Colonic mucosa (tissue), 4 donors: Measurements from ENCODE around the gene BSPRY. TPM values are rescaled to one million over a fixed set of nuclear protein-coding genes. Genes with fewer than 3 reads are reported as not detected.

Experiments used
- DNase-seq: peaks from one replicate; pipeline ENCODE4 v3.0.0-alpha.2; 2020
- H3K27ac ChIP-seq: fragments of 200-600 bp; one replicate; pipeline ENCODE4 v1.8.0; 2021
- H3K27me3 ChIP-seq: fragments of 200-600 bp; one replicate; pipeline ENCODE4 v1.8.0; 2021
- H3K36me3 ChIP-seq: fragments of 200-600 bp; one replicate; pipeline ENCODE4 v1.8.0; 2021
- H3K4me1 ChIP-seq: fragments of 200-600 bp; one replicate; pipeline ENCODE4 v1.8.0; 2021; ENCODE audit warnings: mild to moderate bottlenecking
- H3K4me3 ChIP-seq: fragments of 200-600 bp; one replicate; pipeline ENCODE4 v1.8.0; 2021
- H3K9ac ChIP-seq, 2 donors: one replicate each; pipeline ENCODE4 v1.7.0; 2013; ENCODE audit warnings: control low read depth in 2 of 2, low read depth in 2 of 2, low read length in 2 of 2
- H3K9me3 ChIP-seq: fragments of 200-600 bp; one replicate; pipeline ENCODE4 v1.8.0; 2021
- CTCF ChIP-seq: fragments of 200-600 bp; IDR thresholded peaks from one replicate; pipeline ENCODE4 v1.8.0; 2022; ENCODE audit warnings: antibody characterized with exemption, mild to moderate bottlenecking
- intact Hi-C: fragments of 100-400 bp; cut with DNase I; formaldehyde crosslinking; loops from one replicate; pipeline ENCODE4 v1.14.1; 2022
- total RNA-seq, 2 donors: library from RNA; stranded (reverse); fragmentation: NEBNext Ultra II Directional in 1 of 2; extraction: Animal tissue kit (Norgen Biotek cat#: 25700) in 1 of 2; gene quantifications; one replicate each; pipeline ENCODE4 v1.2.1, GENCODE V29; 2021
- donor health status: healthy.
- donor health status: DM: no; HTN: no; CAD: no.
- donor health status: DM: no; HTN: no; CAD: no.

The BSPRY gene
- total RNA-seq, 2 donors from 2014 or later: 25.6 to 34.2 TPM

GRCh38 chr9:113348437-113348836 is 904 bp upstream of the BSPRY start:
- no peak overlapping the region for H3K27ac ChIP-seq
- intact Hi-C loops: no loop called here
- DNase-seq: no peak
- no peak overlapping the region for H3K9ac ChIP-seq
- no peaks in the 10 kb centered on the region for H3K36me3 ChIP-seq
- no peak overlapping the region for H3K4me3 ChIP-seq
- no peak for TF ChIP-seq CTCF
- H3K4me1 ChIP-seq: peaks cover 23% of the 10 kb centered on the region
- no peaks in the 10 kb centered on the region for H3K27me3 ChIP-seq
- no peaks in the 10 kb centered on the region for H3K9me3 ChIP-seq

GRCh38 chr9:113349066-113349444 is 286 bp upstream of the BSPRY start:
- Histone ChIP-seq H3K9me3 (no peaks in the 10 kb centered on the region), H3K4me1 (peaks cover 21% of the 10 kb centered on the region), H3K4me3 (peak overlapping the region; percentile 67), H3K27me3 (no peaks in the 10 kb centered on the region), H3K27ac (no peak overlapping the region), H3K9ac (peak overlapping the region; percentile 54 to 70), H3K36me3 (no peaks in the 10 kb centered on the region)
- intact Hi-C loops: no loop called here
- no peak for DNase-seq
- no peak for TF ChIP-seq CTCF

- intact Hi-C loops: no loop called here
- no peak for DNase-seq
- no peaks in the 10 kb centered on the region for H3K27me3 ChIP-seq
- peaks cover 13% of the 10 kb centered on the region for H3K4me1 ChIP-seq
- H3K9me3 ChIP-seq: no peaks in the 10 kb centered on the region
- peak overlapping the region; percentile 70 to 75 for H3K9ac ChIP-seq
- TF ChIP-seq CTCF: no peak
- no peaks in the 10 kb centered on the region for H3K36me3 ChIP-seq
- H3K27ac ChIP-seq: peak overlapping the region; percentile 36
- H3K4me3 ChIP-seq: peak overlapping the region; percentile 67
Observed at GRCh38 chr9:113350107-113350661, 843 bp downstream of the BSPRY start.

GRCh38 chr9:113350937-113351336 is 1.6 kb downstream of the BSPRY start:
- H3K36me3 ChIP-seq: no peaks in the 10 kb centered on the region
- DNase-seq: no peak
- no peak overlapping the region for H3K27ac ChIP-seq
- no peak overlapping the region for H3K9ac ChIP-seq
- TF ChIP-seq CTCF: no peak
- intact Hi-C loops: no loop called here
- H3K9me3 ChIP-seq: no peaks in the 10 kb centered on the region
- H3K4me1 ChIP-seq: peaks cover 10% of the 10 kb centered on the region
- no peak overlapping the region for H3K4me3 ChIP-seq
- no peaks in the 10 kb centered on the region for H3K27me3 ChIP-seq

- no peak overlapping the region for H3K9ac ChIP-seq
- H3K9me3 ChIP-seq: no peaks in the 10 kb centered on the region
- peaks cover 4% of the 10 kb centered on the region for H3K4me1 ChIP-seq
- intact Hi-C loops: no loop called here
- H3K27ac ChIP-seq: no peak overlapping the region
- TF ChIP-seq CTCF: no peak
- no peaks in the 10 kb centered on the region for H3K27me3 ChIP-seq
- DNase-seq: no peak
- no peak overlapping the region for H3K4me3 ChIP-seq
- no peaks in the 10 kb centered on the region for H3K36me3 ChIP-seq
Observed at GRCh38 chr9:113352006-113352405, 2.7 kb downstream of the BSPRY start.
